Measurements from ENCODE around the gene CFTR.

GRCh38 chr7:117640465-117640864 lies 160.6 kb downstream of the CFTR start:
- TF ChIP-seq, protein P1, sequence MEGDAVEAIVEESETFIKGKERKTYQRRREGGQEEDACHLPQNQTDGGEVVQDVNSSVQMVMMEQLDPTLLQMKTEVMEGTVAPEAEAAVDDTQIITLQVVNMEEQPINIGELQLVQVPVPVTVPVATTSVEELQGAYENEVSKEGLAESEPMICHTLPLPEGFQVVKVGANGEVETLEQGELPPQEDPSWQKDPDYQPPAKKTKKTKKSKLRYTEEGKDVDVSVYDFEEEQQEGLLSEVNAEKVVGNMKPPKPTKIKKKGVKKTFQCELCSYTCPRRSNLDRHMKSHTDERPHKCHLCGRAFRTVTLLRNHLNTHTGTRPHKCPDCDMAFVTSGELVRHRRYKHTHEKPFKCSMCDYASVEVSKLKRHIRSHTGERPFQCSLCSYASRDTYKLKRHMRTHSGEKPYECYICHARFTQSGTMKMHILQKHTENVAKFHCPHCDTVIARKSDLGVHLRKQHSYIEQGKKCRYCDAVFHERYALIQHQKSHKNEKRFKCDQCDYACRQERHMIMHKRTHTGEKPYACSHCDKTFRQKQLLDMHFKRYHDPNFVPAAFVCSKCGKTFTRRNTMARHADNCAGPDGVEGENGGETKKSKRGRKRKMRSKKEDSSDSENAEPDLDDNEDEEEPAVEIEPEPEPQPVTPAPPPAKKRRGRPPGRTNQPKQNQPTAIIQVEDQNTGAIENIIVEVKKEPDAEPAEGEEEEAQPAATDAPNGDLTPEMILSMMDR (IDR thresholded peaks at IDR 0.05; ENCODE audit: low read depth, low read length) = no peak
- TF ChIP-seq EZH2phosphoT487 (IDR thresholded peaks at IDR 0.05; ENCODE audit: low read depth) = no peak

Data from OCI-LY3 (cell line).